ENCODE data around the gene VAV2. TPM values are rescaled to one million over a fixed set of nuclear protein-coding genes. Genes with fewer than 3 reads are reported as not detected.
A peak's percentile ranks its signal among the peaks of the same experiment; 100 is the strongest.

VAV2 gene
- total and polyA plus RNA-seq, 9 of the 15 experiments (the other 6 are each of a cell fraction or from before 2014, with no cell fraction given): 0.01 to 2.7 (median 1.0) TPM; not detected in 1

DNA sequence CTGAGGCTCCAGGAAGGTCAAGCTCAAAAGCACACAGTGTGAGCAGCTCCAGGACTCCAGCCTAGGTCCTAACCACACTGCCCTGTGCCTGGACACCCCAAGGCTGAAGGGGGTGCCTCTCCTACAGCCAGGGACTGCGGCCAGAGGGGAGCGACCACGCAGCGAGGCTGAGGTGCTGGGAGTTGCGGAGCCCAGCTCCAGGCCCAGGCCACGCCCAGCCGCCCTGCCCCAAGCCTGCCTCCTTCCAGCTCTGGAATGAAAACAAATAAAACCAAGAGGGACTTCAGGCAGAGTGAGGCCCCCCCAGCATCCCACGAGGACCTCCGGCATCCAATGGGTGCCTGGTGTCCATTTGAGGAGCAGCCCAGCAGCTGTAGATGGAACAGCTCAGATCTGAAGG is 15.2 kb downstream of the VAV2 start:
- Histone ChIP-seq H3K9ac (ENCODE audit: insufficient read depth in 1 of 2, low read depth in 2 of 2, low read length in 2 of 2) (no peak overlapping the region), H3K27me3 (ENCODE audit: control insufficient read depth in 2 of 2, insufficient read depth in 2 of 2, low read length in 2 of 2) (peaks cover 26 to 94% of the 10 kb centered on the region in 2 experiments; a peak in 4 of 5 replicates), H3K36me3 (ENCODE audit: control insufficient read depth, insufficient read depth, low read length) (no peaks in the 10 kb centered on the region), H3K27ac (ENCODE audit: extremely low read depth, low read depth, low read length) (no peak overlapping the region), H4K20me1 (replicated peaks; ENCODE audit: control insufficient read depth, insufficient read depth, low read length) (peaks cover 69% of the 10 kb centered on the region), H3K9me1 (ENCODE audit: control insufficient read depth, insufficient read depth, low read length) (no peaks in the 10 kb centered on the region), H3K4me3 (no peak overlapping the region), H3K4me2 (ENCODE audit: insufficient read depth, low read length) (no peak overlapping the region), H3K79me2 (ENCODE audit: control insufficient read depth, insufficient read depth, low read length) (no peaks in the 10 kb centered on the region), H3K4me1 (replicated peaks in 1 of 2; ENCODE audit: control insufficient read depth in 2 of 2, insufficient read depth in 2 of 2, low read length in 2 of 2) (peaks cover 0 to 8% of the 10 kb centered on the region in 2 experiments; a peak in 2 of 5 replicates), H2AFZ (ENCODE audit: low read depth, low read length) (no peak overlapping the region), H3K9me3 (replicated peaks; ENCODE audit: control insufficient read depth, insufficient read depth, low read depth, low read length) (no peaks in the 10 kb centered on the region)
- in situ Hi-C loops (cut with MboI): no loop called here
- BruUV-seq (replicated peaks): no TSS peak
- DNase-seq (ENCODE audit: extremely low read depth in 1 of 4, low spot score in 3 of 4) (no peak), FAIRE-seq (no peak), ATAC-seq (no peak)
- TF ChIP-seq, protein P1, sequence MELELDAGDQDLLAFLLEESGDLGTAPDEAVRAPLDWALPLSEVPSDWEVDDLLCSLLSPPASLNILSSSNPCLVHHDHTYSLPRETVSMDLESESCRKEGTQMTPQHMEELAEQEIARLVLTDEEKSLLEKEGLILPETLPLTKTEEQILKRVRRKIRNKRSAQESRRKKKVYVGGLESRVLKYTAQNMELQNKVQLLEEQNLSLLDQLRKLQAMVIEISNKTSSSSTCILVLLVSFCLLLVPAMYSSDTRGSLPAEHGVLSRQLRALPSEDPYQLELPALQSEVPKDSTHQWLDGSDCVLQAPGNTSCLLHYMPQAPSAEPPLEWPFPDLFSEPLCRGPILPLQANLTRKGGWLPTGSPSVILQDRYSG (tag; conservative IDR thresholded peaks at IDR 0.05; ENCODE audit: low read depth): no peak
- TF ChIP-seq ESRRA (IDR thresholded peaks at IDR 0.05; ENCODE audit: borderline replicate concordance, low read depth) (0 out of 2 replicates have a peak, but pooled peaks have one; percentile 22), HNRNPH1 (optimal IDR thresholded peaks at IDR 0.05; ENCODE audit: low read depth, low read length) (no peak)
- CTCF ChIA-PET (ENCODE audit: low intra/inter-chr PET ratio): no interaction called here
- POLR2A ChIA-PET: interaction anchor here (0.6 to 1.3 kb wide), 3 partner anchors 15 to 1521 kb away, joined by 3 read pairs; no protein-coding TSS in a partner anchor
- 9% methylated on average over 8 of the region's 9 CpGs for whole genome bisulfite sequencing (ENCODE audit: insufficient coverage, low coverage, missing lambda C conversion rate)
- intact Hi-C loops (cut with micrococcal nuclease): no loop called here

All from K562 (cell line).